Stimulated activated CD4-positive, alpha-beta T cell treated with anti-CD3 and anti-CD28 coated beads, Interleukin-12 subunit alpha, Interleukin-12 subunit beta, amount 100 ng/mL, for 4 hours (primary cell): ENCODE results near the gene FRK.
"Not testable (repeated sequence)": the region's sequence is repeated elsewhere in the genome, so short reads cannot be mapped to it uniquely, and the experiment has no call there.

Experiments
- DNase-seq: peaks from one replicate; pipeline ENCODE4 v3.0.0-alpha.2; 2020

Gene FRK

GRCh38 chr6:116004841-116005815, 55.6 kb downstream of the FRK start:
- no peak for DNase-seq

DNA sequence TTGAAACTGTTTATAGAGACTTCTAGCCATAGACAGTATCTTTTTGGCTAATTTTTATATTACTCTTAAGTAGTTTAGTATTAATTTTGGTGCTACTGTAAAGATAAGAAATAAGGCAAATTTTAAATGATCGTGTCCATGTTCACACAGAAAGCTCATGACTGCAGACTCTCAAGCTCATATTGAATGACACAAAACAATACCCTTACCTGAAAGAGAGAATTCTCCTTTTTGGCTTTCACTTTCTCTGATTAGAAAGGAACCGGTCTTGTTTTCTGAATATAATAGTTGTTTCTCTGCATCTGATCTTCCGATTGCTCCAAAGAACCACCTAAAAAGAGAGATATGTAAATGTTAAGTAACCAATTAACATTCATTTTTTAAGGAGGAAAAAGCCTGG, 57.0 kb downstream of the FRK start:
- no peak for DNase-seq

GRCh38 chr6:116002756-116003155, 57.9 kb downstream of the FRK start:
- no peak for DNase-seq

GRCh38 chr6:115999235-115999634, 61.5 kb downstream of the FRK start:
- DNase-seq: no peak

- no peak for DNase-seq
These were observed 62.6 kb downstream of the FRK start for GRCh38 chr6:115997990-115998585.

DNA sequence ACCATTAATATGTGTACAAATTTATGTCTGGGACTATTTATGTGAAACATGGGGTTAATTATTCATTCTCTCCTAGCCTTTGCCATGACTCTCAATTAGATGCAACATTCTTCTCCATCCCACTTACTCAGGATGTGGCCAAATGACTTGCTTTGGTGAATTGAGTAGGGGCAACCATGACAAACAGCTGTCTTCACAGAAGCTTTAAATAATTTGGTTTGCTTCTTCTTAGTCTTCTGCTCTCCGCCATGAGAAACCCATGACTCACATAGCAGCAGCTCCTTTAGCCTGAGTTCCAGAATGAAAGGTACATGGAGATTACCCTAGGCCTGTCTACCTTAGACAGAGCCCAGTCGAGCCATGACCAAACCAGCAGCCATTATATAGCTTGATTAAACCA, 74.7 kb downstream of the FRK start:
- no peak for DNase-seq

DNA sequence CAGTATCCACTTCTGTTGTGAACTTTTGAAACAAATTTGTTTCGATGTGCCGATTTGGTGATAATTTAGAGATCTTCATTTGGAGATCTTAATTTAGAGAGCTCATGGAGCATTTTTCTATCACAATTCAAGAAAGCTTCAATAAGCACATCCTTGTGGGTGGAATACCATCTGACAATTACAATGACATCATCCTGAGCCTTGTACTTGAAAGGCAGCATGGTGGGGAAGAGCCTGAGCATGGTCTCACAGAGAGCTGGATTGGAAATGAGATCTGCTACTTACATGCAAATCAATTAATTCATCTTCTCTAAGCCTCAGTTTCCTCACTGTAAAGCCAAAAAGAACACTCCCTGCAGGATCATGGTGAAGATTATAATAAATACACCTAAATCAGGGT, 75.9 kb downstream of the FRK start:
- no peak for DNase-seq

- no peak for DNase-seq
These were observed 76.7 kb downstream of the FRK start for GRCh38 chr6:115983998-115984397.

GRCh38 chr6:115982453-115982852, 78.2 kb downstream of the FRK start:
- no peak for DNase-seq

DNA sequence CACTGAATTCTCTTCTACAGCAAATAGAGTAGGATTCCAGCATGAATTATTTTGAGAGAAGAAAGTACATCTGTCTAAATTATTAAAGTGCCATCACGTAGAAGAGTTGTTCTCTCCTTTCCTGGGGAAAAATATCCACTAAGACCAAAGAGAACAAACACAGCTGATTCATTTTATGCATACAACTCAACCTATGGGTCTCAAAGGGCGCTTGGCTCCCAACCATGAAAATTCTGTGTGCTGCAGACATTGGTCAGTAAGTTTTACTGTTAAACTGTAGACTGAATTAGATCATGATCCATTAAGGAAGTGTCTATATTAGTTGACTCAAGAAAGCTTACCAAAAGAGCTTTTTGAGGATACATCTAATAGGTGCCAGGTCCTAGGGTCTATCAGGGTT, 83.5 kb downstream of the FRK start:
- DNase-seq: no peak

- no peak for DNase-seq
These were observed 84.3 kb downstream of the FRK start for GRCh38 chr6:115976321-115976870.

DNA sequence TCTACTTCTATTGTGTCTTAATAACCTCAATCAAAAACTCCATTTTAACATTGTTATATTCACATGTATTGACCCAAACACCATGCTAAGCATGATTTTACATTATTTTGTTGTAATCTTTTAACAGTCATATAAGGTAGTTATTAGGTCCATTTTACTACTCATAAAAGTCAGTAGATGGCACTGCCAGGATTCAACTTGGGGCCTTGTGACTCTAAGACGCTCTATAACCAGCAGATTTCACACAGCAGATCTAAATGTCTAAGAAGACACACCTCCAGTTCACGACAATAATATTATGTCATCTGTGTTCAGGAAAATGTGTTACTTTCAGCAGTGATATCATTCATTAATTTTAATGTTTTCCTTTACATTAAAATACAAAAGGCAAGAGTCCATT, 88.0 kb downstream of the FRK start:
- DNase-seq: no peak

DNA sequence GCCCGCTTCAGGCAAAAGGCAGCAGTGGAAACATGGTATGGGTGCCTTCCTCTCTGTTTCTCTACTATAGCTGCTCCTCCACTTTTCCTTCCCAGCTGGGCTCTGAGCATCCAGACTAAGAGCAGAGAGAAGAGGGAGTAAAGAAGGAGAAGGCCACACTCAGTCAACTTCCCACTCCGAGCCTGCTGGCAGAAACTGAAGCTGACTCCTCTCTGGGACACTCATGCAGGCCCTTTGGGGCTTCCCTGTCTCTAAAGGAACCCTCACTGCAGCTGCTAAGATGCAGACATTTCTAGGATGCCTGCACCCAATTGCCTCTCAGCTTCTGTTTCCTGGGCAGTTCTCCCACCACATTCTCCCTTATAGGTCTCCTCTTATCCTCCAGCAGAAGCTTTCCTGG, 88.9 kb downstream of the FRK start:
- no peak for DNase-seq

- no peak for DNase-seq
These were observed 90.8 kb downstream of the FRK start for GRCh38 chr6:115969930-115970273.

- DNase-seq: no peak
These were observed 91.3 kb downstream of the FRK start for GRCh38 chr6:115969207-115969929.

- DNase-seq: not testable (repeated sequence)
These were observed 100.4 kb downstream of the FRK start for GRCh38 chr6:115960286-115960685.

DNA sequence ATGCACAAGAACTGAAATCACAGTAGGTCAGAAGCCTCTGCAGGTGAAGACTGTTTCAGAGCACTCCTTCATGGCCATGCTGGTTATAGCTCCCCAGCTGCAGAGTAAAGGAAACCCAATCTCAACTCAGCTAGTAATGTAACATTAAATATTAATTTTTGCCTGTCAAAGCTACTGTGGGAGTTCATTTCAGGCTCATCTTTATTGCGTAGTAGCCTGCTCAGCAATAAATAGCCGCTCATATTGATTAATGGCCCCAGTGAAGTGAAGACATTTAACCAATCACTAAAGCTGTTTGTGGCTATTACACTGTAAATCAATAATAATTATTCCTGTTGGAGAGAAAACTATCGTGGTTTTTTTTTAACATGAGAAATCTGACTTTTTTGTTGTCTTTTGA, 101.7 kb downstream of the FRK start:
- DNase-seq: no peak

GRCh38 chr6:115954740-115955139, 106.0 kb downstream of the FRK start:
- DNase-seq: no peak

- no peak for DNase-seq
These were observed 111.9 kb downstream of the FRK start for GRCh38 chr6:115948751-115949150.

GRCh38 chr6:115947966-115948541, 112.6 kb downstream of the FRK start:
- DNase-seq: no peak

DNA sequence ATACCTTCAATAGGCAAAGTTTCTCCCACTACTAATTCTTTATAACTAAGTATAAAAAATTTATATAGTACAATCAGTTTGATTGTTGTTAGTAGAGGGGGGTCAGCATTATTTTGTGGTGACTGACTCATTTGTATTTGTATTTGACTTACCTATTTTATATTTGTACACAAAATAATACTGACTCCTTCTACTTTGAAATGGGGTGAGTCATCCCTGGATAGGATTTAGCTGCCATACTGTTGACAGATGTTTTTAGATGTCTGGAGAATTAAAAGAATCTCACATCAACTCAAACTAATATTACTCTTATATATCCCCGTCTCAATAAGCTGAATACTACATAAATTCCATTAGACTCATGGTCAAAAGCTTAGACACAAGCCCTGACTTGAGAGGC, 114.9 kb downstream of the FRK start:
- DNase-seq: no peak

- no peak for DNase-seq
These were observed 115.4 kb downstream of the FRK start for GRCh38 chr6:115945306-115945705.

DNA sequence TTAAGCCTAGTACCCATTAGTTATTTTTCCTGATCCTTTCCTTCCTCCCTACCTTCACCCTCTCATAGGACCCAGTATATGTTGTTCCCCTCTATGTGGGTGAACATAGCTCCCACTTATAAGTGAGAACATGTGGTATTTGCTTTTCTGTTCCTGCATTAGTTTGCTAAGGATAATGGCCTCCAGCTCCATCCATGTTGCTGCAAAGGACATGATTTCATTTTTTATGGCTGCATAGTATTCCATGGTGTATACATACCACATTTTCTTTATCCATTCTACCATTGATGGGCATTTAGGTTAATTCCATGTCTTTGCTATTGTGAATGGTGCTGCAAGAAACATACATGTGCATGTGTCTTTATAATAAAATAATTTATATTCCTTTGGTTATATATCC, 115.9 kb downstream of the FRK start:
- not testable (repeated sequence) for DNase-seq
